GM18873 (cell line): Measurements from ENCODE around the gene SUPV3L1.
"Not testable (repeated sequence)": the region's sequence is repeated elsewhere in the genome, so short reads cannot be mapped to it uniquely, and the experiment has no call there.

ENCODE experiments used
- ATAC-seq: cut with Tn5 transposase; IDR thresholded peaks from one replicate; pipeline ENCODE4 v1.9.1; 2021; ENCODE audit warnings: mild to moderate bottlenecking, moderate library complexity, moderate number of reproducible peaks; ENCODE audit not compliant: unreplicated experiment, low FRiP score

Gene SUPV3L1

GRCh38 chr10:69179743-69180524 is at the start of gene SUPV3L1:
SUPV3L1 (plus strand) TSS chr10:69180234; CDS start chr10:69180292, 58 bp downstream.
- ATAC-seq, result peak; percentile 71

- ATAC-seq, result no peak
Observed at GRCh38 chr10:69130251-69130650, 49.8 kb upstream of the SUPV3L1 start.

- ATAC-seq, result no peak
Observed at GRCh38 chr10:69139961-69140360, 40.1 kb upstream of the SUPV3L1 start.

- ATAC-seq, result no peak
Observed at GRCh38 chr10:69141304-69141703, 38.7 kb upstream of the SUPV3L1 start.

- ATAC-seq, result not testable (repeated sequence)
Observed at GRCh38 chr10:69142074-69142473, 38.0 kb upstream of the SUPV3L1 start.

- no peak for ATAC-seq
Observed at GRCh38 chr10:69142983-69143382, 37.1 kb upstream of the SUPV3L1 start.

- ATAC-seq, result no peak
Observed at GRCh38 chr10:69145329-69145728, 34.7 kb upstream of the SUPV3L1 start.

- no peak for ATAC-seq
Observed at GRCh38 chr10:69145864-69146263, 34.2 kb upstream of the SUPV3L1 start.

- no peak for ATAC-seq
Observed at GRCh38 chr10:69146759-69147158, 33.3 kb upstream of the SUPV3L1 start.

- no peak for ATAC-seq
Observed at GRCh38 chr10:69151984-69152383, 28.1 kb upstream of the SUPV3L1 start.

- ATAC-seq, result no peak
Observed at GRCh38 chr10:69153227-69153626, 26.8 kb upstream of the SUPV3L1 start.

GRCh38 chr10:69160809-69161241 is 19.2 kb upstream of the SUPV3L1 start:
- no peak for ATAC-seq

GRCh38 chr10:69168493-69168892 is 11.5 kb upstream of the SUPV3L1 start:
- ATAC-seq, result no peak

- ATAC-seq, result no peak
Observed at GRCh38 chr10:69172241-69172982, 7.6 kb upstream of the SUPV3L1 start.

- not testable (repeated sequence) for ATAC-seq
Observed at GRCh38 chr10:69175326-69175725, 4.7 kb upstream of the SUPV3L1 start.

- ATAC-seq, result no peak
Observed at GRCh38 chr10:69176823-69177222, 3.2 kb upstream of the SUPV3L1 start.

GRCh38 chr10:69179089-69179742 is 818 bp upstream of the SUPV3L1 start:
- no peak for ATAC-seq

GRCh38 chr10:69180525-69181204 is 631 bp downstream of the SUPV3L1 start:
- no peak for ATAC-seq

GRCh38 chr10:69181433-69181832 is 1.4 kb downstream of the SUPV3L1 start:
- no peak for ATAC-seq

GRCh38 chr10:69182005-69182404 is 2.0 kb downstream of the SUPV3L1 start:
- ATAC-seq, result no peak

GRCh38 chr10:69186524-69186923 is 6.5 kb downstream of the SUPV3L1 start:
- no peak for ATAC-seq
